Keratinocyte (primary cell): ENCODE data around the gene SERPINH1. TPM values are rescaled to one million over a fixed set of nuclear protein-coding genes. Genes with fewer than 3 reads are reported as not detected.
A peak's percentile ranks its signal among the peaks of the same experiment; 100 is the strongest.

Source experiments
- DNase-seq: peaks from one replicate; pipeline ENCODE4 v3.0.0-alpha.2; 2011; ENCODE audit warnings: low read depth, missing footprints, low spot score
- FAIRE-seq: peaks from 2 replicates; lab custom pipeline; 2011; peaks lifted over from hg19 to GRCh38; lab: Jason Lieb, UNC
- H2AFZ ChIP-seq: 2 replicates; pipeline ENCODE4 v1.6.0; 2012; ENCODE audit warnings: low read length, control low read depth, inconsistent platforms; ENCODE audit not compliant: control insufficient read depth
- H3K27ac ChIP-seq: 2 replicates; pipeline ENCODE4 v1.5.1; 2011; ENCODE audit warnings: low read length; ENCODE audit not compliant: control insufficient read depth, insufficient read depth
- H3K27me3 ChIP-seq: 3 replicates; pipeline ENCODE4 v1.6.0; 2011; ENCODE audit warnings: low read length; ENCODE audit not compliant: control insufficient read depth, insufficient read depth; ENCODE audit errors: extremely low read depth
- H3K36me3 ChIP-seq, 2 experiments: 2 replicates in 1 of 2; 3 replicates in 1 of 2; pipeline ENCODE4 v1.5.1; 2011; ENCODE audit warnings: low read length in 2 of 2, mild to moderate bottlenecking in 1 of 2; ENCODE audit not compliant: control insufficient read depth in 2 of 2, insufficient read depth in 2 of 2; ENCODE audit errors: extremely low read depth in 1 of 2
- H3K4me1 ChIP-seq: 3 replicates; pipeline ENCODE4 v1.5.1; 2011; ENCODE audit warnings: low read length; ENCODE audit not compliant: control insufficient read depth, insufficient read depth; ENCODE audit errors: extremely low read depth
- H3K4me2 ChIP-seq: 3 replicates; pipeline ENCODE4 v1.6.0; 2011; ENCODE audit warnings: low read depth, low read length; ENCODE audit not compliant: control insufficient read depth, insufficient read depth; ENCODE audit errors: extremely low read depth
- H3K4me3 ChIP-seq, 3 experiments: fragments of 200-600 bp in 1 of 3; sonication (generic) in 1 of 3; 2 replicates in 2 of 3; 3 replicates in 1 of 3; pipeline ENCODE4 v1.5.1; 2011 to 2016; ENCODE audit warnings: low read length in 3 of 3, mild to moderate bottlenecking in 3 of 3, control low read depth in 2 of 3, inconsistent platforms in 1 of 3, low read depth in 1 of 3, mixed read lengths in 1 of 3, mixed run types in 1 of 3, moderate library complexity in 1 of 3; ENCODE audit not compliant: control insufficient read depth in 2 of 3, insufficient read depth in 2 of 3; ENCODE audit errors: extremely low read depth in 1 of 3
- H3K79me2 ChIP-seq: 2 replicates; pipeline ENCODE4 v1.6.0; 2012; ENCODE audit warnings: low read length; ENCODE audit not compliant: control insufficient read depth, insufficient read depth
- H3K9ac ChIP-seq: 3 replicates; pipeline ENCODE4 v1.6.0; 2011; ENCODE audit warnings: low read length; ENCODE audit not compliant: control insufficient read depth, insufficient read depth; ENCODE audit errors: extremely low read depth
- H3K9me1 ChIP-seq: 3 replicates; pipeline ENCODE4 v1.6.0; 2011; ENCODE audit warnings: low read length; ENCODE audit not compliant: control insufficient read depth, insufficient read depth; ENCODE audit errors: extremely low read depth
- H3K9me3 ChIP-seq: 2 replicates; pipeline ENCODE4 v1.5.1; 2012; ENCODE audit warnings: low read depth, low read length; ENCODE audit not compliant: control insufficient read depth
- H4K20me1 ChIP-seq: 3 replicates; pipeline ENCODE4 v1.6.0; 2011; ENCODE audit warnings: low read length; ENCODE audit not compliant: control insufficient read depth, insufficient read depth; ENCODE audit errors: extremely low read depth
- EZH2 ChIP-seq: IDR thresholded peaks from one replicate; pipeline ENCODE4 v1.6.1; 2012; ENCODE audit warnings: inconsistent platforms, mild to moderate bottlenecking, low read length, moderate library complexity
- dilution Hi-C: fragments of 300-500 bp; cut with MboI; formaldehyde crosslinking; loops from one replicate; pipeline ENCODE4 v1.7.0; 2020; ENCODE audit warnings: low sequenced_read_pairs; ENCODE audit not compliant: extremely low pct_ligation_motif_present
- polyA plus RNA-seq, 5 experiments: library from polyadenylated mRNA; depleted of rRNA in 3 of 5; stranded (reverse) in 3 of 5; stranded (forward) in 1 of 5; unstranded in 1 of 5; fragments of >200 nt; gene quantifications; 1 replicate in 1 of 5; 2 replicates in 3 of 5; 3 replicates in 1 of 5; pipeline versions ENCODE4 v1.2.1 to v1.2.3, GENCODE V29; 2011 to 2012; ENCODE audit warnings: missing spikeins in 2 of 5, low read depth in 1 of 5, low replicate concordance in 1 of 5
- TF ChIP-seq, protein P1 (sequence below), 3 experiments: IDR thresholded peaks in 1 of 3; conservative IDR thresholded peaks in 1 of 3; optimal IDR thresholded peaks in 1 of 3; 2 replicates in 2 of 3; 3 replicates in 1 of 3; pipeline versions ENCODE3 to v1.5.1; 2011; ENCODE audit warnings: low read length in 3 of 3, mild to moderate bottlenecking in 3 of 3, moderate library complexity in 2 of 3, control low read depth in 1 of 3, inconsistent platforms in 1 of 3; ENCODE audit not compliant: insufficient read depth in 2 of 3; ENCODE audit errors: extremely low read depth in 1 of 3

Gene SERPINH1
- polyA plus RNA-seq, 1 donor (not counting 4 experiments of a cell fraction or from before 2014, with no cell fraction given): 136 TPM

DNA sequence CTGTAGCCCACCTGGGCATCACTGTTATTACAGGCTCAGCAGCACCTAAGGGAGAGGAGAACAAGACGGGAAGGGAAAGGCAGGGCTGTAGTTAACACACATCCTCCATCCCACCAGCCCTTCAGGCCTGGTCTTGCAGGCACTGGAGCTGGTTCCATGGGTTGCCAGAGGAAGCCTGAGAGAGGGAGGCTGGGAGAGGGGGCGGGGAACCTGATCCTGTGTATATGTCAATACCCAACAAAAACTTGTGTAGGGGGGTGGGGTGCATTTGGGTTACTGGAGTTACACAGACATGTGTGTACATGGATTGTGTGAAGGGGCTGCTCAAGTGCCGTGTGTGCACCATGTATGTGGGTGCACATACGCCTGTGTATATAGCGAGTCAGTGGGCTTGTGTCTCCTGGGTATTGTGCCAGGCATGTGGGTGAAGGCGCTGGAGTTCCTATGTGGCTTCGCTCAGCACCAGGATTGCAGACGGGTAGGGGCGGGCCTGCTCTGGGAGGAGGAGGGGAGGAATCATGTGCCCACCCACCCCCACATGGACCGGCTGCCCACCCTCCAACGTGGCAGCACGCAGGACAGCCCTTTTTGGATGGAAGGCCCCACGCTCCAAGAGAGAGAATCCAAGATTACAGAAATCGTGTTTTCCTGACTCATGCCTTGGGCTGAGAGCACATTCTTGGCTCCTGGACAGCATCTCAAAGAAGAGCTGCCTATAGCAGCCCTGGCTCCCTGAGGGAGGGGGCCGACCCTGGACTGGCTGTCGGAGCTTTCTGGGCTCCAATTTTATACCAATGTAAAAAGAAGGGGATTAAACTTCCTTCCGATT, 4.2 kb upstream of the SERPINH1 start:
- H3K27me3 ChIP-seq: no peaks in the 10 kb centered on the region
- dilution Hi-C loops: no loop called here
- H3K79me2 ChIP-seq: peaks cover 7% of the 10 kb centered on the region
- peak overlapping the region; percentile 42 for H3K27ac ChIP-seq
- H3K4me3 ChIP-seq: no peak overlapping the region
- no peak for FAIRE-seq
- H3K4me1 ChIP-seq: peaks cover 28% of the 10 kb centered on the region
- H3K9me3 ChIP-seq: no peaks in the 10 kb centered on the region
- TF ChIP-seq, protein P1, sequence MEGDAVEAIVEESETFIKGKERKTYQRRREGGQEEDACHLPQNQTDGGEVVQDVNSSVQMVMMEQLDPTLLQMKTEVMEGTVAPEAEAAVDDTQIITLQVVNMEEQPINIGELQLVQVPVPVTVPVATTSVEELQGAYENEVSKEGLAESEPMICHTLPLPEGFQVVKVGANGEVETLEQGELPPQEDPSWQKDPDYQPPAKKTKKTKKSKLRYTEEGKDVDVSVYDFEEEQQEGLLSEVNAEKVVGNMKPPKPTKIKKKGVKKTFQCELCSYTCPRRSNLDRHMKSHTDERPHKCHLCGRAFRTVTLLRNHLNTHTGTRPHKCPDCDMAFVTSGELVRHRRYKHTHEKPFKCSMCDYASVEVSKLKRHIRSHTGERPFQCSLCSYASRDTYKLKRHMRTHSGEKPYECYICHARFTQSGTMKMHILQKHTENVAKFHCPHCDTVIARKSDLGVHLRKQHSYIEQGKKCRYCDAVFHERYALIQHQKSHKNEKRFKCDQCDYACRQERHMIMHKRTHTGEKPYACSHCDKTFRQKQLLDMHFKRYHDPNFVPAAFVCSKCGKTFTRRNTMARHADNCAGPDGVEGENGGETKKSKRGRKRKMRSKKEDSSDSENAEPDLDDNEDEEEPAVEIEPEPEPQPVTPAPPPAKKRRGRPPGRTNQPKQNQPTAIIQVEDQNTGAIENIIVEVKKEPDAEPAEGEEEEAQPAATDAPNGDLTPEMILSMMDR (optimal IDR thresholded peaks at IDR 0.05 in 1 of 3, IDR thresholded peaks at IDR 0.05 in 1 of 3, conservative IDR thresholded peaks at IDR 0.05 in 1 of 3; ENCODE audit: extremely low read depth in 1 of 3, insufficient read depth in 2 of 3, low read length in 3 of 3): no peak
- no peak for TF ChIP-seq EZH2
- no peaks in the 10 kb centered on the region for H3K9me1 ChIP-seq
- no peaks in the 10 kb centered on the region for H3K36me3 ChIP-seq
- peak overlapping the region; percentile 87 for H2AFZ ChIP-seq
- H3K9ac ChIP-seq: no peak overlapping the region
- no peak for DNase-seq
- no peaks in the 10 kb centered on the region for H4K20me1 ChIP-seq
- H3K4me2 ChIP-seq: peak overlapping the region; percentile 50

DNA sequence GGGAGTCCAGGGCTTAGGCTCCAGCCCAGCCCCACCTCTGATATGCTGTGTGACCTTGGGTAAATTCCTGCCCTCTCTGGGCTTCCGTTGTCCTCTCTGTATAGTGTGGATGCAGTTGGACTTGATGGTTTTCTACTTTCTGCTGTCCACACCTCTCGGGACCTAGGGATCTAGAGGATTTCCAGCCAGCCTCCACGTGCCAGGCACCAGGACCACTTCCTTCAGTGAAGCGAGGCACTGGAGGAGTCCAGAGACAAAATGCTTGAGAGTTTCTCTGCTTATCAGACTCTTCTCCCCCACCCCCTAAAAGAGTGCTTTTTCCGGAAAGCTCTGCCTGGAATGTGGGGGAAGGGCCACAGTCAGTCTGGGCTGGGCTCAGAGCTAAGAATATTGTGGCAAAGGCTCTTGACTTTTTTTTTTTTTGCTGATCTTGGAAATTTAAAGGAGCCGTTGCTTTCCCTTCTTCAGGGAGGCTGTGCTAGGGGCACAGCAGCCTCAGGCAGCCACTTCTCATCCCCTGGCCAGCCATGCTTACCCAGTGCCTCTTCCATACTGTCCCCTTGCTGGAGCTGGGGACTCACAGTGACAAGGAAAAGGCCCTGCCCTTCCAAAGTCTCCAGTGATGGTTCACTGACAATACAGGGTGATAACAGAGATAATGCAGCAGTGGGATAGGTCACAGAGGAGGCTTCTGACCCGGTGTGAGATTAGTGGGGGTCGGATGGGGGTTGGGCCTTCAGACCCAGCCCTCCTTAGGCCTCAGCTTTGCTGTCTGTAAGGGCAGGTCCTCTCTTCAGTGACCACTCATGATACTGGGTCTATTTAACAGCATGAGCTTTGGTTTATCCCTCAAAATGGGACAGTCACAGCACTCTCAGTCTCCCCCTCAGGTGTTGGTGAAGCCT, 2.9 kb upstream of the SERPINH1 start:
- H3K9me3 ChIP-seq: no peaks in the 10 kb centered on the region
- no peak overlapping the region for H3K9ac ChIP-seq
- H4K20me1 ChIP-seq: no peaks in the 10 kb centered on the region
- peaks cover 20% of the 10 kb centered on the region for H3K79me2 ChIP-seq
- TF ChIP-seq, protein P1 (optimal IDR thresholded peaks at IDR 0.05 in 1 of 3, IDR thresholded peaks at IDR 0.05 in 1 of 3, conservative IDR thresholded peaks at IDR 0.05 in 1 of 3; ENCODE audit: extremely low read depth in 1 of 3, insufficient read depth in 2 of 3, low read length in 3 of 3): no peak
- no peak for TF ChIP-seq EZH2
- H3K27me3 ChIP-seq: no peaks in the 10 kb centered on the region
- H3K36me3 ChIP-seq: no peaks in the 10 kb centered on the region
- H3K27ac ChIP-seq: no peak overlapping the region
- H3K4me3 ChIP-seq: no peak overlapping the region
- peak overlapping the region; percentile 50 for H3K4me2 ChIP-seq
- peak overlapping the region; percentile 8 for H2AFZ ChIP-seq
- DNase-seq (no peak), FAIRE-seq (no peak)
- H3K4me1 ChIP-seq: peaks cover 38% of the 10 kb centered on the region
- dilution Hi-C loops: no loop called here
- no peaks in the 10 kb centered on the region for H3K9me1 ChIP-seq
